Measurements from ENCODE around the gene DPM2.

Gene DPM2

GRCh38 chr9:127934248-127934647, 3.4 kb downstream of the DPM2 start:
- Histone ChIP-seq H4K20me1 (ENCODE audit: insufficient read depth, low read length) (peaks cover 7% of the 10 kb centered on the region), H3K4me2 (ENCODE audit: low read length) (no peak overlapping the region), H3K36me3 (replicated peaks; ENCODE audit: low read depth, low read length) (peaks cover 3% of the 10 kb centered on the region), H3K4me1 (ENCODE audit: low read length) (peaks cover 33% of the 10 kb centered on the region), H2AFZ (ENCODE audit: low read depth, low read length) (no peak overlapping the region), H3K4me3 (ENCODE audit: low read length) (no peak overlapping the region), H3K79me2 (ENCODE audit: low read length) (peaks cover 20% of the 10 kb centered on the region), H3K27me3 (ENCODE audit: low read depth, low read length) (peaks cover 10% of the 10 kb centered on the region; the same call in 1 of the 2 replicates), H3K9ac (ENCODE audit: low read length) (no peak overlapping the region), H3K27ac (ENCODE audit: low read length) (no peak overlapping the region), H3K9me3 (ENCODE audit: insufficient read depth, low read length) (no peaks in the 10 kb centered on the region)
- TF ChIP-seq EZH2phosphoT487 (IDR thresholded peaks at IDR 0.05; ENCODE audit: low read depth) (no peak), CTCF (IDR thresholded peaks at IDR 0.05; ENCODE audit: low read depth, low read length) (peak; percentile 15; the same call in 1 of the 2 replicates)

DNA sequence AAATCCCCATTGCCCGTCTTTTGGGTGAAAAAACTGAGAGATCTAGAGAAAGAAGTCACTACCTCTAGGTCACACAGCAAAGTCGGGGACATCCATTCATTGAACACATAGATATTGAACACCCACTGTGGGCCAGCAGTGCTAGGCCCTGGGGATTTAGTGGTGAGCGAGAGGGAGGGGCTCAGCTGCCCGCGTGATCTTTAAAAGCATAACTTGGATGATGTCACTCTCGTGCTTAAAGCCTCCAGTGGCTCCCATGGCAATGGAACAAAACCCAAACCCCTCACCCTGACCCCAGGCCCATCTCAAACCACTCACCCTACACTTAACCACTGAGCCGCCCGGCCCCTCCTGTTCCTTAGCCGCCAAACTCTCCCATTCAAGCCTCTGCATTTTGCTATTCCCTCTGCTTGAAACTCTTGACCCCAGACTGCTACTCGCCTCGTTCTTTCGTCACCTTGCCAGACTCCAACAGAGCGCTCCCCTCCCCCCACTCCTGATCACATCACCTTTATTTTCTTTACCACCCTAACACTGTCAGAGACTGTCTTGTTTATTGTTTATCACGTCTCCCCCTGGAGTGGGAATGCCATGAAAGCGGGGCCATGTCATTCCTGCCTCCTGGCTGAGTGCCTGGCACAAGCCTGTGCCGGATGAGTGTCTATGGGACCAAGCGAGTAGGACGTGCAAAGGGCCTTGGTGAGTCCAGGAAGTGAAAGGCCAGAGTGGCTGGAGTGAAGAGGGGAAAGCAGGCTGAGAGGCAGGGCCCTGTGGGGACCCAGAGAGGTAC, 6.4 kb downstream of the DPM2 start:
- peak overlapping the region; percentile 34; the same call in 1 of the 2 replicates for H3K9ac ChIP-seq (ENCODE audit: low read length)
- H3K9me3 ChIP-seq (ENCODE audit: insufficient read depth, low read length), result no peaks in the 10 kb centered on the region
- H4K20me1 ChIP-seq (ENCODE audit: insufficient read depth, low read length), result peaks cover 7% of the 10 kb centered on the region
- H3K4me3 ChIP-seq (ENCODE audit: low read length), result peak overlapping the region; percentile 77
- peaks cover 8% of the 10 kb centered on the region for H3K79me2 ChIP-seq (ENCODE audit: low read length)
- H3K27me3 ChIP-seq (ENCODE audit: low read depth, low read length), result peaks cover 37% of the 10 kb centered on the region
- peaks cover 28% of the 10 kb centered on the region for H3K4me1 ChIP-seq (ENCODE audit: low read length)
- peaks cover 3% of the 10 kb centered on the region for H3K36me3 ChIP-seq (replicated peaks; ENCODE audit: low read depth, low read length)
- no peak overlapping the region for H3K27ac ChIP-seq (ENCODE audit: low read length)
- peak overlapping the region; percentile 27; the same call in 1 of the 2 replicates for H2AFZ ChIP-seq (ENCODE audit: low read depth, low read length)
- TF ChIP-seq EZH2phosphoT487 (IDR thresholded peaks at IDR 0.05; ENCODE audit: low read depth), result no peak
- no peak for TF ChIP-seq CTCF (IDR thresholded peaks at IDR 0.05; ENCODE audit: low read depth, low read length)
- peak overlapping the region; percentile 96 for H3K4me2 ChIP-seq (ENCODE audit: low read length)

DNA sequence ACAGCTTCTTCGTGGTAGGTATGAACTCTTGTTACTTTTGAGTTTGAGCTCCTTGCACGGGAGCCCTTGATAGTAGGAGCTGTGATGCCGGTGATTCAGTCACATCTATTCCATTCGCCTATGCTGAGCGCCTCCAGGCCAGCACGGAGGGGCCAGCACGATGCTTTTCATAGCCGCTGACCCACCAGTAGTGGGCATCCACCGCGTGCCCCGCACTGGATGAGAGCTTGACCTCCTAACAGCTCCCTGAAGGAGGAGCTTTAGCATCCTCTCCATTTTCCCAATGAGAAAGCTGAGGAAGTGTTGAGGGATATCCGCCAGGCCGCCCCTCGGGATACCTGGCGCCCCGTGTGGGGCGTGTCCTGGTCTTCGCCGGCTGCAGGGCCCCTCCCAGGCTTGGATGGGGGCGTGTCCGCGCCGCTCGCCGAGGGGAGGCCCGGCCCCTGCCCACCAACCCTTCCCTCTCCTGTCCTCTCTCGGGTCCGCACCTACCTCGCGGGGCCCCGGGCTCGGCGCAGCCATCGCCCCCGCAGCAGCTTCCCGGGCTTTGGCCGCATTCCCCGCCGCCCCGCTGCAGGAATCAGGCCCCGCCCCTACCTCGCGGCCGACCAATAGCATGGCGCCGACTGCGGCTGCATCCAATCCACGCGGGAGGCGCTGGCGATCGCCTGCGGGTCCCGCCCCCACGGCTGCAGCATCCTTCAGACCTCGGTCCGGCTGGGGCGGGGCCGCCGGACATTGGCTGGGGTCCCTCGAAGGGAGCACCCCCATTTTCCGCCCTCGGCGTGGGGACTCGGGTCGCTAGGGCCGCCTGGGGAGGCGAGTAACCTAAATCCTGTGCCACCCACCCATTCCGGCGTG, 7.2 kb downstream of the DPM2 start, which contains the start of gene PIP5KL1:
Gene PIP5KL1, minus strand, starts transcription at position 547 of the 861 bp plus-strand sequence. Its CDS starts 25 bp downstream, at position 522.
- H3K27me3 ChIP-seq (ENCODE audit: low read depth, low read length), result peaks cover 40% of the 10 kb centered on the region
- H3K27ac ChIP-seq (ENCODE audit: low read length), result no peak within 1 kb of the TSS
- peak within 1 kb of the TSS; percentile 27; the same call in 1 of the 2 replicates for H2AFZ ChIP-seq (ENCODE audit: low read depth, low read length)
- peak within 1 kb of the TSS; percentile 77 for H3K4me3 ChIP-seq (ENCODE audit: low read length)
- peaks cover 21% of the 10 kb centered on the region for H3K4me1 ChIP-seq (ENCODE audit: low read length)
- H3K79me2 ChIP-seq (ENCODE audit: low read length), result peaks cover under 1% of the 10 kb centered on the region; the same call in 1 of the 2 replicates
- peak within 1 kb of the TSS; percentile 34; the same call in 1 of the 2 replicates for H3K9ac ChIP-seq (ENCODE audit: low read length)
- H3K4me2 ChIP-seq (ENCODE audit: low read length), result peak within 1 kb of the TSS; percentile 96
- H3K36me3 ChIP-seq (replicated peaks; ENCODE audit: low read depth, low read length), result no peaks in the 10 kb centered on the region
- H4K20me1 ChIP-seq (ENCODE audit: insufficient read depth, low read length), result 0 out of 2 replicates have a peak, but pooled peaks cover 4% of the 10 kb centered on the region
- TF ChIP-seq CTCF (IDR thresholded peaks at IDR 0.05; ENCODE audit: low read depth, low read length), result no peak
- no peak for TF ChIP-seq EZH2phosphoT487 (IDR thresholded peaks at IDR 0.05; ENCODE audit: low read depth)
- no peaks in the 10 kb centered on the region for H3K9me3 ChIP-seq (ENCODE audit: insufficient read depth, low read length)

- H3K9me3 ChIP-seq (ENCODE audit: insufficient read depth, low read length), result no peaks in the 10 kb centered on the region
- H3K27ac ChIP-seq (ENCODE audit: low read length), result no peak overlapping the region
- H3K27me3 ChIP-seq (ENCODE audit: low read depth, low read length), result peaks cover 40% of the 10 kb centered on the region
- H3K4me3 ChIP-seq (ENCODE audit: low read length), result no peak overlapping the region
- H3K4me1 ChIP-seq (ENCODE audit: low read length), result peaks cover 21% of the 10 kb centered on the region
- H3K79me2 ChIP-seq (ENCODE audit: low read length), result no peaks in the 10 kb centered on the region
- no peak overlapping the region for H2AFZ ChIP-seq (ENCODE audit: low read depth, low read length)
- no peak overlapping the region for H3K4me2 ChIP-seq (ENCODE audit: low read length)
- 0 out of 2 replicates have a peak, but pooled peaks cover 4% of the 10 kb centered on the region for H4K20me1 ChIP-seq (ENCODE audit: insufficient read depth, low read length)
- TF ChIP-seq CTCF (IDR thresholded peaks at IDR 0.05; ENCODE audit: low read depth, low read length), result no peak
- no peak for TF ChIP-seq EZH2phosphoT487 (IDR thresholded peaks at IDR 0.05; ENCODE audit: low read depth)
- H3K9ac ChIP-seq (ENCODE audit: low read length), result no peak overlapping the region
- H3K36me3 ChIP-seq (replicated peaks; ENCODE audit: low read depth, low read length), result no peaks in the 10 kb centered on the region
These were observed 8.1 kb downstream of the DPM2 start for GRCh38 chr9:127929625-127929979.

Measured in OCI-LY3 (cell line).